OCI-LY7 (cell line): ENCODE data around the gene C1orf21.

Source experiments
- EZH2phosphoT487 ChIP-seq: fragments of 200-600 bp; sonication (generic); IDR thresholded peaks from 2 replicates; pipeline ENCODE4 v1.6.1; 2018; ENCODE audit warnings: low read depth, borderline replicate concordance, mild to moderate bottlenecking, mixed run types, antibody characterized with exemption, low read length, moderate library complexity, mixed read lengths
- TF ChIP-seq, protein P1 (sequence below): fragments of 200-600 bp; sonication (generic); conservative IDR thresholded peaks from 2 replicates; pipeline ENCODE4 v1.5.1; 2014; ENCODE audit warnings: mild to moderate bottlenecking, antibody characterized with exemption, low read length, moderate library complexity, mixed read lengths

GRCh38 chr1:184416481-184416880 is 29.7 kb downstream of the C1orf21 start:
- TF ChIP-seq, protein P1, sequence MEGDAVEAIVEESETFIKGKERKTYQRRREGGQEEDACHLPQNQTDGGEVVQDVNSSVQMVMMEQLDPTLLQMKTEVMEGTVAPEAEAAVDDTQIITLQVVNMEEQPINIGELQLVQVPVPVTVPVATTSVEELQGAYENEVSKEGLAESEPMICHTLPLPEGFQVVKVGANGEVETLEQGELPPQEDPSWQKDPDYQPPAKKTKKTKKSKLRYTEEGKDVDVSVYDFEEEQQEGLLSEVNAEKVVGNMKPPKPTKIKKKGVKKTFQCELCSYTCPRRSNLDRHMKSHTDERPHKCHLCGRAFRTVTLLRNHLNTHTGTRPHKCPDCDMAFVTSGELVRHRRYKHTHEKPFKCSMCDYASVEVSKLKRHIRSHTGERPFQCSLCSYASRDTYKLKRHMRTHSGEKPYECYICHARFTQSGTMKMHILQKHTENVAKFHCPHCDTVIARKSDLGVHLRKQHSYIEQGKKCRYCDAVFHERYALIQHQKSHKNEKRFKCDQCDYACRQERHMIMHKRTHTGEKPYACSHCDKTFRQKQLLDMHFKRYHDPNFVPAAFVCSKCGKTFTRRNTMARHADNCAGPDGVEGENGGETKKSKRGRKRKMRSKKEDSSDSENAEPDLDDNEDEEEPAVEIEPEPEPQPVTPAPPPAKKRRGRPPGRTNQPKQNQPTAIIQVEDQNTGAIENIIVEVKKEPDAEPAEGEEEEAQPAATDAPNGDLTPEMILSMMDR: no peak
- TF ChIP-seq EZH2phosphoT487: no peak
